Coronary artery (tissue), 2 donors: Measurements from ENCODE around the gene TOGARAM1.

Source experiments
- DNase-seq: peaks from one replicate; pipeline ENCODE4 v3.0.0-alpha.2; 2017; ENCODE audit warnings: low spot score
- H3K27ac ChIP-seq, 2 donors: fragments of 200-600 bp; sonication (generic); one replicate each; pipeline ENCODE4 v1.5.1; 2016 to 2019
- H3K4me3 ChIP-seq: fragments of 200-600 bp; sonication (generic); 2 replicates; pipeline ENCODE4 v1.5.1; 2016; ENCODE audit warnings: mild to moderate bottlenecking, moderate library complexity
- CTCF ChIP-seq: fragments of 200-600 bp; sonication (generic); IDR thresholded peaks from one replicate; pipeline ENCODE4 v1.5.1; 2019; ENCODE audit warnings: antibody characterized with exemption

The TOGARAM1 gene

DNA sequence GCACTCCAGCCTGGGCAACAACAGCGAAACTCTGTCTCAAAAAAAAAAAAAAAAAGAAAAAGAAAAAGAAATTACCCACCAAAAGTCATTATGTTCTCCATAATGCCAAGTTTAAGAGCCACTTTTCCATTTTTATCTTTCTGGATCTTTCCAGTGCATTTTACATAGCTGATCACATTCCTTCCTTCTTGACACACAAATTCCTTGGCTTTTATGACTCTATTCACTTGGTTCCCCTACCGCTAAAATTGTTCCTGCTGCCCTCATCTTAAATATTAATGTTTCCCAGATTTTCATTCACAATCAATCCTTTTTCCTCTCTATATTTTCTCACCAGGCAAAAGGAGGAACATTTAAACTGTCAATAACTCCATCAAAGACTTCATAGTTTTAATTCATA lies 20.4 kb upstream of the TOGARAM1 start:
- no peak for DNase-seq
- no peak for TF ChIP-seq CTCF
- Histone ChIP-seq H3K27ac (no peak overlapping the region), H3K4me3 (no peak overlapping the region)

- Histone ChIP-seq H3K4me3 (no peak overlapping the region), H3K27ac (no peak overlapping the region)
- no peak for DNase-seq
- no peak for TF ChIP-seq CTCF
These were observed 19.6 kb upstream of the TOGARAM1 start for GRCh38 chr14:44942436-44942835.

- Histone ChIP-seq H3K27ac (no peak overlapping the region), H3K4me3 (no peak overlapping the region)
- TF ChIP-seq CTCF = no peak
These were observed 17.9 kb upstream of the TOGARAM1 start for GRCh38 chr14:44944107-44944506.

DNA sequence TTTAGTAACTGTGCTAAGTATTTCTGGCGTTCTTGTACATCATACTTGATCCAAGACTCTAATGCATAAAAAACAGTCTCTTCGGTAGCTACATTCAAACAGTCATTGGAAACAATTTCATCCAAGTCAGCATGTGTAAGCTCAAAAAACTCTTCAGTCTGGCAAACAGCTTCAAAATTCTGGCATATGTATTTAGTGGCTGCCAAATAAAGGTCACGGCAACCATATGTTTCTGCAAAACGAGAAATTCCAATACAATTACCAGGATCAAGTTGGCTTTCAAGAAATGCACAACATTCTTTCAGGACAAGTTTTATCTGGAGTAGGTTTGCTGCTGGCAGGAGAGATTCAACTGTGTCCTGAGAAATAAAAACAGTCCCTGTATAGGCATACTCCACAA lies 16.7 kb upstream of the TOGARAM1 start:
- no peak for TF ChIP-seq CTCF
- DNase-seq = no peak
- Histone ChIP-seq H3K27ac (no peak overlapping the region), H3K4me3 (no peak overlapping the region)

More at GRCh38 chr14:44944107-44944506, 17.9 kb upstream of the TOGARAM1 start:
- DNase-seq = no peak

- no peak for DNase-seq
- no peak for TF ChIP-seq CTCF
- Histone ChIP-seq H3K27ac (no peak overlapping the region), H3K4me3 (no peak overlapping the region)
These were observed 10.9 kb upstream of the TOGARAM1 start for GRCh38 chr14:44951051-44951450.

GRCh38 chr14:44952391-44953110 lies 9.4 kb upstream of the TOGARAM1 start:
- DNase-seq = no peak
- Histone ChIP-seq H3K4me3 (no peak overlapping the region), H3K27ac (no peak overlapping the region)
- TF ChIP-seq CTCF = no peak

- DNase-seq = no peak
- TF ChIP-seq CTCF = no peak
- no peak overlapping the region for H3K4me3 ChIP-seq
- no peak overlapping the region for H3K27ac ChIP-seq
These were observed 7.2 kb upstream of the TOGARAM1 start for GRCh38 chr14:44954750-44955149.
